8988T (cell line): ENCODE data around the gene AKT3.

Source experiments
- DNase-seq: peaks from one replicate; pipeline ENCODE4 v3.0.0; 2011

The AKT3 gene

GRCh38 chr1:243449373-243449772 lies 400.7 kb downstream of the AKT3 start:
- DNase-seq = no peak

DNA sequence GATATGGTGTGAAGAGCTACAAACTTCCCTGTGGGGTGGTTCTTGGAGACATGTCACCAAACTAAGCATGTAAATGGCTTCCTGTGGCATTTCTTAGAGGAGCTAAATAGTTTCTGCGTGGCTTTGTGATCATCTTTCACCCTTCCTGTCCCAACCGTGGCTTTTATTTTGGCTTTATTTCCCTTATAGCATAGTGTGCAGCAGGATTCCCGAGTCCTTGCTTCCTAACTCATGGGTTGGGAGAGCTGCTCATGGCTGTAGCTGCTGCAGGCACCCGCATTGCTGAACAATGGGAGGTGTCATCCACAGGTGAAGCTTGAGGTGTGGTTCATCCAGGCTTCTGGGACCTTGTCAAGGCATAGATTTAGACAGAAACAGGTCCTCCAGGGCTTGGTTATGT lies 402.2 kb downstream of the AKT3 start:
- DNase-seq = no peak

GRCh38 chr1:243447347-243447746 lies 402.7 kb downstream of the AKT3 start:
- no peak for DNase-seq

- DNase-seq = no peak
These were observed 406.5 kb downstream of the AKT3 start for GRCh38 chr1:243443557-243443956.

- DNase-seq = no peak
These were observed 408.4 kb downstream of the AKT3 start for GRCh38 chr1:243441601-243442000.

GRCh38 chr1:243440406-243440805 lies 409.6 kb downstream of the AKT3 start:
- DNase-seq = no peak

DNA sequence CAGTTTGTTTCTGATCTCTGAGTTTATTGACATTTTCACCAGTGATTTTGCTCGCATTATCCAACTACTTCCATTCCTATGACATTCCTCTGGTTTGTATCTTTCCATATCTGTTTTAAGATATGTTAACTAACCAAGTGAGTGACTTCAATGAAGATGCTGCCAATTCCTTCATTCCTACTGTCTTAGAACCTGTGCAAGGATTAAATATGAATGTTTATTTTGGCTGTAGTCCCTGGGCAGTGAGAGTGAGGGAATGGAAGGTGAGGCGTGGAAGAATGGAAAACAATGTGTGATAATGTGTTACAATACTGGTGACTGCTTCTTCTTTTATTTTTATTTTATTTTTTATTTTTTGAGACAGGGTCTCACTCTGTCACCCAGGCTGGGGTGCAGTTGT lies 411.2 kb downstream of the AKT3 start:
- no peak for DNase-seq
